IMR-90 (cell line): ENCODE measurements around the gene PLXNA4. TPM values are rescaled to one million over a fixed set of nuclear protein-coding genes. Genes with fewer than 3 reads are reported as not detected.

Source experiments
- ATAC-seq: fragments of 200-7000 bp; cut with Tn5 transposase; 2 replicates; pipeline ENCODE4 v1.9.1; 2020; ENCODE audit warnings: low read depth, mild to moderate bottlenecking, moderate library complexity
- BruUV-seq: library from RNA; stranded (reverse); fragments of 400-500 nt; replicated peaks from 2 replicates; lab custom pipeline; 2021; lab: Mats Ljungman, UMichigan
- CTCF ChIA-PET: fragments of 300-600 bp; formaldehyde crosslinking; extraction: SDS; loops from one replicate; lab custom pipeline; 2021; ENCODE audit warnings: antibody characterized with exemption; lab: Yijun Ruan, JAX
- POLR2A ChIA-PET: fragments of 300-600 bp; sonication (Branson Sonifier 250); formaldehyde crosslinking; loops from one replicate; lab custom pipeline; 2022; ENCODE audit warnings: antibody characterized with exemption; ENCODE audit not compliant: unreplicated experiment; lab: Charles Lee
- DNase-seq: peaks from one replicate; pipeline ENCODE4 v3.0.0; 2013
- H2AFZ ChIP-seq: replicated peaks from 2 replicates; pipeline ENCODE3; 2013; ENCODE audit warnings: low read length, mild to moderate bottlenecking; ENCODE audit not compliant: poor library complexity
- H2AK5ac ChIP-seq: 2 replicates; pipeline ENCODE4 v1.6.1; 2013; ENCODE audit warnings: low read depth, low read length, inconsistent platforms
- H2AK9ac ChIP-seq: replicated peaks from 2 replicates; pipeline ENCODE3; 2013; ENCODE audit warnings: mild to moderate bottlenecking, low read depth, low read length, moderate library complexity; ENCODE audit not compliant: poor library complexity
- H2BK120ac ChIP-seq: 2 replicates; pipeline ENCODE4 v1.6.1; 2013; ENCODE audit warnings: low read depth, low read length, inconsistent platforms
- H2BK15ac ChIP-seq: 3 replicates; pipeline ENCODE4 v1.6.1; 2013; ENCODE audit warnings: low read depth, low read length, inconsistent platforms
- H2BK20ac ChIP-seq: 2 replicates; pipeline ENCODE4 v1.6.1; 2013; ENCODE audit warnings: low read depth, mild to moderate bottlenecking, inconsistent platforms, low read length, moderate library complexity
- H2BK5ac ChIP-seq: 2 replicates; pipeline ENCODE4 v1.6.1; 2013; ENCODE audit warnings: mild to moderate bottlenecking, low read depth, low read length, inconsistent platforms; ENCODE audit not compliant: poor library complexity, severe bottlenecking
- H3K14ac ChIP-seq: replicated peaks from 2 replicates; pipeline ENCODE4 v1.6.1; 2013; ENCODE audit warnings: low read depth, low read length, inconsistent platforms
- H3K18ac ChIP-seq: 2 replicates; pipeline ENCODE4 v1.6.1; 2013; ENCODE audit warnings: low read depth, low read length, control low read depth
- H3K23ac ChIP-seq: 2 replicates; pipeline ENCODE4 v1.6.1; 2013; ENCODE audit warnings: low read depth, low read length, inconsistent platforms
- H3K27ac ChIP-seq: 2 replicates; pipeline ENCODE4 v1.5.1; 2013; ENCODE audit warnings: mild to moderate bottlenecking, control low read depth, low read length; ENCODE audit not compliant: insufficient read depth
- H3K27me3 ChIP-seq: 2 replicates; pipeline ENCODE4 v1.6.1; 2013; ENCODE audit warnings: low read length; ENCODE audit not compliant: control insufficient read depth, insufficient read depth
- H3K36me3 ChIP-seq: 2 replicates; pipeline ENCODE4 v1.6.1; 2013; ENCODE audit warnings: low read length, mixed read lengths; ENCODE audit not compliant: control insufficient read depth, insufficient read depth
- H3K4ac ChIP-seq: 2 replicates; pipeline ENCODE4 v1.6.1; 2013; ENCODE audit warnings: low read depth, low read length, inconsistent platforms
- H3K4me1 ChIP-seq: 2 replicates; pipeline ENCODE4 v1.6.1; 2013; ENCODE audit warnings: low read length, mixed read lengths; ENCODE audit not compliant: control insufficient read depth, insufficient read depth
- H3K4me2 ChIP-seq: 2 replicates; pipeline ENCODE4 v1.6.1; 2013; ENCODE audit warnings: low read depth, mild to moderate bottlenecking, control low read depth, low read length, moderate library complexity
- H3K4me3 ChIP-seq: 2 replicates; pipeline ENCODE4 v1.5.1; 2013; ENCODE audit warnings: low read depth, mild to moderate bottlenecking, control low read depth, low read length, moderate library complexity; ENCODE audit not compliant: insufficient read depth
- H3K56ac ChIP-seq: 2 replicates; pipeline ENCODE4 v1.6.1; 2013; ENCODE audit warnings: low read length, inconsistent platforms; ENCODE audit not compliant: insufficient read depth; ENCODE audit errors: extremely low read depth
- H3K79me1 ChIP-seq, 2 experiments: 2 replicates each; pipeline ENCODE4 v1.6.1; 2013; ENCODE audit warnings: low read length in 2 of 2, inconsistent platforms in 1 of 2, low read depth in 1 of 2
- H3K9ac ChIP-seq: 2 replicates; pipeline ENCODE4 v1.6.1; 2013; ENCODE audit warnings: low read depth, low read length, control low read depth
- H3K9me1 ChIP-seq: 2 replicates; pipeline ENCODE4 v1.6.1; 2013; ENCODE audit warnings: low read length, inconsistent platforms; ENCODE audit not compliant: insufficient read depth
- H3K9me3 ChIP-seq: 2 replicates; pipeline ENCODE4 v1.6.1; 2013; ENCODE audit warnings: low read length; ENCODE audit not compliant: control insufficient read depth, insufficient read depth
- H4K20me1 ChIP-seq: 2 replicates; pipeline ENCODE4 v1.6.1; 2013; ENCODE audit warnings: low read length, inconsistent platforms; ENCODE audit not compliant: insufficient read depth
- H4K5ac ChIP-seq: 2 replicates; pipeline ENCODE4 v1.6.1; 2013; ENCODE audit warnings: mild to moderate bottlenecking, low read depth, low read length, control low read depth
- H4K8ac ChIP-seq, 2 experiments: 2 replicates each; pipeline ENCODE4 v1.6.1; 2013; ENCODE audit warnings: low read depth in 2 of 2, low read length in 2 of 2, control low read depth in 1 of 2, inconsistent platforms in 1 of 2
- H4K91ac ChIP-seq: 2 replicates; pipeline ENCODE4 v1.6.1; 2013; ENCODE audit warnings: low read depth, low read length, inconsistent platforms; ENCODE audit not compliant: insufficient read depth
- BHLHE40 ChIP-seq: fragments of 150-350 bp; IDR thresholded peaks from 2 replicates; pipeline ENCODE4 v1.6.1; 2016; ENCODE audit warnings: mild to moderate bottlenecking, low read depth, low read length
- CEBPB ChIP-seq: IDR thresholded peaks from 2 replicates; pipeline ENCODE4 v1.6.1; 2012; ENCODE audit warnings: low read depth, low read length, improper control_type of control experiment
- CHD1 ChIP-seq: IDR thresholded peaks from 2 replicates; pipeline ENCODE4 v1.6.1; 2012; ENCODE audit warnings: low read depth, low read length, improper control_type of control experiment
- FOS ChIP-seq: fragments of 150-350 bp; IDR thresholded peaks from 2 replicates; pipeline ENCODE4 v1.6.1; 2016; ENCODE audit warnings: low read depth, low read length
- MAZ ChIP-seq: IDR thresholded peaks from 2 replicates; pipeline ENCODE4 v1.6.1; 2012; ENCODE audit warnings: low read depth, mild to moderate bottlenecking, low read length, improper control_type of control experiment, moderate library complexity, borderline replicate concordance
- MXI1 ChIP-seq: IDR thresholded peaks from 2 replicates; pipeline ENCODE4 v1.6.1; 2012; ENCODE audit warnings: low read depth, mild to moderate bottlenecking, low read length, moderate library complexity, borderline replicate concordance
- NFE2L2 ChIP-seq: fragments of 150-350 bp; IDR thresholded peaks from 2 replicates; pipeline ENCODE4 v1.6.1; 2016; ENCODE audit warnings: low read depth, mild to moderate bottlenecking, low read length
- POLR2A ChIP-seq: IDR thresholded peaks from 2 replicates; pipeline ENCODE4 v1.6.1; 2012; ENCODE audit warnings: mild to moderate bottlenecking, low read depth, low read length
- RAD21 ChIP-seq: IDR thresholded peaks from 2 replicates; pipeline ENCODE4 v1.6.1; 2012; ENCODE audit warnings: low read length, improper control_type of control experiment
- RCOR1 ChIP-seq: IDR thresholded peaks from 2 replicates; pipeline ENCODE4 v1.6.1; 2012; ENCODE audit warnings: mild to moderate bottlenecking, low read length, improper control_type of control experiment; ENCODE audit not compliant: insufficient replicate concordance
- RFX5 ChIP-seq: IDR thresholded peaks from 2 replicates; pipeline ENCODE4 v1.8.0; 2012; ENCODE audit warnings: low read depth, mild to moderate bottlenecking, low read length, moderate library complexity
- WGBS, 2 experiments: methylation state at CpG; one replicate each; pipeline versions ENCODE4 v1.1.5 to v1.1.7; 2013; ENCODE audit warnings: missing lambda C conversion rate in 2 of 2; ENCODE audit not compliant: insufficient read length in 1 of 2; ENCODE audit errors: extremely low coverage in 2 of 2; 5-methylcytosine and 5-hydroxymethylcytosine counted together
- dilution Hi-C: fragments of 300-500 bp; cut with HindIII; formaldehyde crosslinking; loops from one replicate; pipeline ENCODE4 v1.14.3; 2018; ENCODE audit warnings: low sequenced_read_pairs; ENCODE audit not compliant: unreplicated experiment
- in situ Hi-C: fragments of 300-500 bp; cut with MboI; formaldehyde crosslinking; loops from 3 replicates; pipeline ENCODE4 v1.14.3; 2019; ENCODE audit warnings: low sequenced_read_pairs, inconsistent platforms, mixed read lengths
- intact Hi-C: fragments of 100-400 bp; cut with micrococcal nuclease; formaldehyde crosslinking; loops from 2 replicates; pipeline ENCODE4 v1.10.0; 2022
- polyA plus RNA-seq, 3 experiments: library from polyadenylated mRNA; depleted of rRNA; stranded (reverse); fragments of >200 nt; gene quantifications; 2 replicates each; pipeline ENCODE4 v1.2.3, GENCODE V29; 2012; ENCODE audit warnings: low replicate concordance in 1 of 3
- total RNA-seq: library from RNA; depleted of rRNA; stranded (reverse); fragments of >200 nt; gene quantifications from 2 replicates; pipeline ENCODE4 v1.2.3, GENCODE V29; 2012
- TF ChIP-seq, protein P1 (sequence below): fragments of 150-350 bp; IDR thresholded peaks from 2 replicates; pipeline ENCODE4 v1.6.1; 2016; ENCODE audit warnings: low read depth, mild to moderate bottlenecking, low read length, moderate library complexity, borderline replicate concordance
- TF ChIP-seq, protein P2 (sequence below): conservative IDR thresholded peaks from 2 replicates; pipeline ENCODE4 v1.5.1; 2012; ENCODE audit warnings: mild to moderate bottlenecking, low read depth, low read length, improper control_type of control experiment
- TF ChIP-seq, protein P3 (sequence below): fragments of 150-350 bp; IDR thresholded peaks from 2 replicates; pipeline ENCODE4 v1.6.1; 2017; ENCODE audit warnings: mild to moderate bottlenecking, antibody characterized with exemption, low read length, low read depth

The PLXNA4 gene
- total and polyA plus RNA-seq, 2 of the 4 experiments (the other 2 are of a cell fraction) = under 0.01 TPM

DNA sequence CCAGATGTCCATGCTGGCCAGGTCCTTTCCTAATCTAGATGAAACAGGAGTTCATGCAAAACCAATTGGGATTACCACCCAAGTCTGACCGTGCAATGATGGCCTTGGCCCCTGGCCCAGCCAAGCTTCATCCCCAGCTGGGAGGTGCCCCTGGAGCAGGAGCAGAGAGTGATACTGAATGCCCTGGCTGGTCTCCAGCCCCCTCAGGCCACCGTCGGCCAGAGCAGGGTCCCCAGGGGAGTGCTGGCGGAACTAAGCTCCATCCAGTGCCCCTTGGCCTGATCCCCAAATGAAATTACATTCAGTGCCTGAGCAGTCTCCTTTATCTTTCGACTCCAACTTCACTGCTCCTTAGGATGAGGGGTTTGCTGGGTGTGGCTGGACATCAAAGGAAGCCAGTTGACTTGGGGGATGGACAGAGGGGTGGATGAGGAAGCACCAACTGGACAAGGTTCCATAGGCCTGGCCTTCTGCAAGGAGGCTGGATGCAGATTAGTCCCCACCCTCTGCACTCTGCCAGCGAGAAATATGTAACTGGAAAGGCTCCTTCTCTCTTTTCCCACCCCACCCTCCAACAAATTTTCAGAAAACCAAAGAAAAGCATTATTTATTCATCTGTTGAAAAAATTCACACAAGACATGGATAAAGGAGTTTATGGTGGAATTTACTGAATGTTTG, 275.5 kb downstream of the PLXNA4 start:
- BruUV-seq = no TSS peak
- H2BK20ac ChIP-seq = no peak overlapping the region
- ChIA-PET POLR2A (no interaction called here), CTCF (no interaction called here)
- no CpG with 5 or more reads among the region's 6 CpGs for WGBS, 2 experiments
- no peak overlapping the region for H3K14ac ChIP-seq
- no peak overlapping the region for H3K27ac ChIP-seq
- no peaks in the 10 kb centered on the region for H3K9me1 ChIP-seq
- ATAC-seq (no peak), DNase-seq (no peak)
- no peak overlapping the region for H3K23ac ChIP-seq
- no peak overlapping the region for H3K4ac ChIP-seq
- H3K4me1 ChIP-seq = no peaks in the 10 kb centered on the region
- no peak overlapping the region for H3K18ac ChIP-seq
- no peak overlapping the region for H2BK120ac ChIP-seq
- TF ChIP-seq RAD21 = no peak
- TF ChIP-seq, protein P1, sequence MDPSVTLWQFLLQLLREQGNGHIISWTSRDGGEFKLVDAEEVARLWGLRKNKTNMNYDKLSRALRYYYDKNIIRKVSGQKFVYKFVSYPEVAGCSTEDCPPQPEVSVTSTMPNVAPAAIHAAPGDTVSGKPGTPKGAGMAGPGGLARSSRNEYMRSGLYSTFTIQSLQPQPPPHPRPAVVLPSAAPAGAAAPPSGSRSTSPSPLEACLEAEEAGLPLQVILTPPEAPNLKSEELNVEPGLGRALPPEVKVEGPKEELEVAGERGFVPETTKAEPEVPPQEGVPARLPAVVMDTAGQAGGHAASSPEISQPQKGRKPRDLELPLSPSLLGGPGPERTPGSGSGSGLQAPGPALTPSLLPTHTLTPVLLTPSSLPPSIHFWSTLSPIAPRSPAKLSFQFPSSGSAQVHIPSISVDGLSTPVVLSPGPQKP = no peak
- TF ChIP-seq MAZ = no peak
- TF ChIP-seq, protein P2, sequence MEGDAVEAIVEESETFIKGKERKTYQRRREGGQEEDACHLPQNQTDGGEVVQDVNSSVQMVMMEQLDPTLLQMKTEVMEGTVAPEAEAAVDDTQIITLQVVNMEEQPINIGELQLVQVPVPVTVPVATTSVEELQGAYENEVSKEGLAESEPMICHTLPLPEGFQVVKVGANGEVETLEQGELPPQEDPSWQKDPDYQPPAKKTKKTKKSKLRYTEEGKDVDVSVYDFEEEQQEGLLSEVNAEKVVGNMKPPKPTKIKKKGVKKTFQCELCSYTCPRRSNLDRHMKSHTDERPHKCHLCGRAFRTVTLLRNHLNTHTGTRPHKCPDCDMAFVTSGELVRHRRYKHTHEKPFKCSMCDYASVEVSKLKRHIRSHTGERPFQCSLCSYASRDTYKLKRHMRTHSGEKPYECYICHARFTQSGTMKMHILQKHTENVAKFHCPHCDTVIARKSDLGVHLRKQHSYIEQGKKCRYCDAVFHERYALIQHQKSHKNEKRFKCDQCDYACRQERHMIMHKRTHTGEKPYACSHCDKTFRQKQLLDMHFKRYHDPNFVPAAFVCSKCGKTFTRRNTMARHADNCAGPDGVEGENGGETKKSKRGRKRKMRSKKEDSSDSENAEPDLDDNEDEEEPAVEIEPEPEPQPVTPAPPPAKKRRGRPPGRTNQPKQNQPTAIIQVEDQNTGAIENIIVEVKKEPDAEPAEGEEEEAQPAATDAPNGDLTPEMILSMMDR = no peak
- no peak for TF ChIP-seq CHD1
- TF ChIP-seq NFE2L2 = no peak
- TF ChIP-seq, protein P3, sequence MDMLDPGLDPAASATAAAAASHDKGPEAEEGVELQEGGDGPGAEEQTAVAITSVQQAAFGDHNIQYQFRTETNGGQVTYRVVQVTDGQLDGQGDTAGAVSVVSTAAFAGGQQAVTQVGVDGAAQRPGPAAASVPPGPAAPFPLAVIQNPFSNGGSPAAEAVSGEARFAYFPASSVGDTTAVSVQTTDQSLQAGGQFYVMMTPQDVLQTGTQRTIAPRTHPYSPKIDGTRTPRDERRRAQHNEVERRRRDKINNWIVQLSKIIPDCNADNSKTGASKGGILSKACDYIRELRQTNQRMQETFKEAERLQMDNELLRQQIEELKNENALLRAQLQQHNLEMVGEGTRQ = no peak
- no peak for TF ChIP-seq RCOR1
- no peak for TF ChIP-seq CEBPB
- TF ChIP-seq FOS = no peak
- no peak for TF ChIP-seq RFX5
- TF ChIP-seq MXI1 = no peak
- TF ChIP-seq POLR2A = no peak
- no peak for TF ChIP-seq BHLHE40
- H2BK15ac ChIP-seq = no peak overlapping the region
- no peak overlapping the region for H2BK5ac ChIP-seq
- H3K27me3 ChIP-seq = no peaks in the 10 kb centered on the region
- H4K8ac ChIP-seq = no peak overlapping the region
- no peak overlapping the region for H2AFZ ChIP-seq
- no peaks in the 10 kb centered on the region for H3K36me3 ChIP-seq
- in situ Hi-C loops (loop anchor here (25.0 kb wide), 1 partner anchor 1137 kb away; no protein-coding TSS in a partner anchor), intact Hi-C loops (no loop called here), dilution Hi-C loops (no loop called here)
- no peak overlapping the region for H3K9ac ChIP-seq
- H4K5ac ChIP-seq = no peak overlapping the region
- H3K79me1 ChIP-seq = no peaks in the 10 kb centered on the region
- no peak overlapping the region for H2AK9ac ChIP-seq
- no peak overlapping the region for H2AK5ac ChIP-seq
- H4K91ac ChIP-seq = no peak overlapping the region
- H4K20me1 ChIP-seq = no peaks in the 10 kb centered on the region
- H3K56ac ChIP-seq = no peak overlapping the region
- H3K9me3 ChIP-seq = no peaks in the 10 kb centered on the region
- H3K4me3 ChIP-seq = no peak overlapping the region
- no peak overlapping the region for H3K4me2 ChIP-seq
